Measurements from ENCODE around the gene SPSB4.

Gene SPSB4

GRCh38 chr3:141193066-141193830, 142.1 kb downstream of the SPSB4 start:
- in situ Hi-C loops (cut with HindIII; ENCODE audit: low sequenced_read_pairs) = no loop called here
